GM19099 (cell line): ENCODE data around the gene GAGE13.
"Not testable (repeated sequence)": the region's sequence is repeated elsewhere in the genome, so short reads cannot be mapped to it uniquely, and the experiment has no call there.

ENCODE experiments used
- POLR2A ChIP-seq: IDR thresholded peaks from 3 replicates; pipeline ENCODE4 v1.6.1; 2011; ENCODE audit warnings: low read depth; ENCODE audit not compliant: insufficient read length; ENCODE audit errors: extremely low read depth

The GAGE13 gene

GRCh38 chrX:49331282-49331681 is at the start of gene GAGE13:
Gene GAGE13, plus strand, starts transcription at chrX:49331582. Its CDS starts 1,156 bp downstream, at chrX:49332738.
- not testable (repeated sequence) for TF ChIP-seq POLR2A

- TF ChIP-seq POLR2A: no peak
Measured at GRCh38 chrX:49282647-49283011, 48.8 kb upstream of the GAGE13 start.

GRCh38 chrX:49284212-49284611 is 47.2 kb upstream of the GAGE13 start:
- no peak for TF ChIP-seq POLR2A

- no peak for TF ChIP-seq POLR2A
Measured at GRCh38 chrX:49286136-49286535, 45.2 kb upstream of the GAGE13 start.

GRCh38 chrX:49286581-49286980 is 44.8 kb upstream of the GAGE13 start:
- TF ChIP-seq POLR2A: no peak

- no peak for TF ChIP-seq POLR2A
Measured at GRCh38 chrX:49287665-49288064, 43.7 kb upstream of the GAGE13 start.

GRCh38 chrX:49290215-49290614 is 41.2 kb upstream of the GAGE13 start:
- TF ChIP-seq POLR2A: no peak

- no peak for TF ChIP-seq POLR2A
Measured at GRCh38 chrX:49291615-49292337, 39.6 kb upstream of the GAGE13 start.

- TF ChIP-seq POLR2A: no peak
Measured at GRCh38 chrX:49292400-49293362, 38.7 kb upstream of the GAGE13 start.

- no peak for TF ChIP-seq POLR2A
Measured at GRCh38 chrX:49300703-49301102, 30.7 kb upstream of the GAGE13 start.

- TF ChIP-seq POLR2A: no peak
Measured at GRCh38 chrX:49303346-49303745, 28.0 kb upstream of the GAGE13 start, which contains the start of gene GAGE10. Gene GAGE10, plus strand, starts transcription at chrX:49303646. Its CDS starts 1,214 bp downstream, at chrX:49304860.

GRCh38 chrX:49308604-49309269 is 22.6 kb upstream of the GAGE13 start:
- no peak for TF ChIP-seq POLR2A

GRCh38 chrX:49309401-49309981 is 21.9 kb upstream of the GAGE13 start:
- TF ChIP-seq POLR2A: no peak

- no peak for TF ChIP-seq POLR2A
Measured at GRCh38 chrX:49310371-49310770, 21.0 kb upstream of the GAGE13 start.

- no peak for TF ChIP-seq POLR2A
Measured at GRCh38 chrX:49312176-49312575, 19.2 kb upstream of the GAGE13 start.
